GM12891 (cell line): Measurements from ENCODE around the gene HTRA1.

Experiments used
- POLR2A ChIP-seq: IDR thresholded peaks from 2 replicates; pipeline ENCODE4 v1.6.1; 2011; ENCODE audit warnings: low read depth, low read length, control low read depth
- POLR2AphosphoS5 ChIP-seq: IDR thresholded peaks from 2 replicates; pipeline ENCODE4 v1.6.1; 2011; ENCODE audit warnings: low read depth, low read length, control low read depth
- POU2F2 ChIP-seq: IDR thresholded peaks from 2 replicates; pipeline ENCODE4 v1.6.1; 2011; ENCODE audit warnings: low read depth, mild to moderate bottlenecking, control low read depth, low read length, moderate library complexity
- TAF1 ChIP-seq: IDR thresholded peaks from 2 replicates; pipeline ENCODE4 v1.6.1; 2011; ENCODE audit warnings: low read depth, low read length, control low read depth

DNA sequence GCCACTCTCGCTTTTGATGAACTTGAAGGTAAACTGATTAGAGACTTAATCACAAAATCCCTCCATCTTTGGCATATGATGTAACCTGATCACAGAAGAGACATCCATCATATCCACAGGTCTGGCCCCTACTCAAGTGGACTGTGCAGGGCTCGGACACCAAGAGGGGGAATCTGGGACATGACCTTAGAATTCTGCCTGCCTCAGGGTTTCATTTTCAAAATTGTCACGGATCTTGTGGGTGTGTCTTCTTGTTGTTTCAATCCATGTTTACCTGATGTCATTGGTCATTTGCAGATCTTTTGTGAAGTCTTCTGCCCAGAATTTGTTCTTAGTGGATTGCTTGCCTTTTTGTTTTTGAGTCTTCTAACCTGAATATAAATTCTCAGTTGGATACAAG, 12.8 kb upstream of the HTRA1 start:
- TF ChIP-seq TAF1, result no peak
- TF ChIP-seq POLR2A, result no peak
- TF ChIP-seq POLR2AphosphoS5, result no peak
- no peak for TF ChIP-seq POU2F2
